Measurements from ENCODE around the gene GBE1. TPM values are rescaled to one million over a fixed set of nuclear protein-coding genes. Genes with fewer than 3 reads are reported as not detected.

The GBE1 gene
- polyA plus RNA-seq, 1 donor (not counting 4 experiments of a cell fraction or from before 2014, with no cell fraction given) = 30.2 TPM

DNA sequence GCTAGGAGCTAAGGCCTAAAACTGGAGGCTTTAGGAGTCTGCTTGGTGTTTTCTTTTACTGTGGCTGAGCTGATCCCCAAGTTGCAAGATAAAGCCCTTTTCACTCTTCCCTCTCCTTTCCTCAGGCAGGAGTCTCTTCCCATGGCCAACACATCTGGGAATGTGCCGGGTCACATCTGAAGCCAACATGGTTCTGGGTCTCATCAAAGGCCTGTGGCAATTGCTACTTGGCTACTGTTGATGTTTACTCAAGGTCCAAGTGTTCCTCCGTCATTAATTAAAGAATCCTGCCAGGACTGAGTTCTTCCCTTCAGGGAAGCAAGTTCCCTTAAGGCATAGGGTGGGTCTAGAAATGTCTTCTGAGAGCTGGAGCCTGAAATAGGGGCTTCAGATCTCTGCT is 230.2 kb downstream of the GBE1 start:
- DNase-seq (ENCODE audit: low read depth, low spot score) (no peak), FAIRE-seq (no peak)
- Histone ChIP-seq H3K27ac (ENCODE audit: control insufficient read depth, insufficient read depth, low read length) (no peak overlapping the region), H4K20me1 (ENCODE audit: control insufficient read depth, extremely low read depth, insufficient read depth, low read length) (no peaks in the 10 kb centered on the region), H3K4me2 (ENCODE audit: control insufficient read depth, extremely low read depth, insufficient read depth, low read depth, low read length) (no peak overlapping the region), H3K36me3 (ENCODE audit: control insufficient read depth in 2 of 2, extremely low read depth in 1 of 2, insufficient read depth in 2 of 2, low read length in 2 of 2) (no peaks in the 10 kb centered on the region), H3K9ac (ENCODE audit: control insufficient read depth, extremely low read depth, insufficient read depth, low read length) (no peak overlapping the region), H3K9me3 (ENCODE audit: control insufficient read depth, low read depth, low read length) (no peaks in the 10 kb centered on the region), H3K9me1 (ENCODE audit: control insufficient read depth, extremely low read depth, insufficient read depth, low read length) (no peaks in the 10 kb centered on the region), H3K4me1 (ENCODE audit: control insufficient read depth, extremely low read depth, insufficient read depth, low read length) (no peaks in the 10 kb centered on the region), H3K4me3 (ENCODE audit: control insufficient read depth in 2 of 3, extremely low read depth in 1 of 3, insufficient read depth in 2 of 3, low read depth in 1 of 3, low read length in 3 of 3) (no peak overlapping the region), H2AFZ (ENCODE audit: control insufficient read depth, low read length) (no peak overlapping the region), H3K79me2 (ENCODE audit: control insufficient read depth, insufficient read depth, low read length) (no peaks in the 10 kb centered on the region), H3K27me3 (ENCODE audit: control insufficient read depth, extremely low read depth, insufficient read depth, low read length) (no peaks in the 10 kb centered on the region)
- TF ChIP-seq, protein P1, sequence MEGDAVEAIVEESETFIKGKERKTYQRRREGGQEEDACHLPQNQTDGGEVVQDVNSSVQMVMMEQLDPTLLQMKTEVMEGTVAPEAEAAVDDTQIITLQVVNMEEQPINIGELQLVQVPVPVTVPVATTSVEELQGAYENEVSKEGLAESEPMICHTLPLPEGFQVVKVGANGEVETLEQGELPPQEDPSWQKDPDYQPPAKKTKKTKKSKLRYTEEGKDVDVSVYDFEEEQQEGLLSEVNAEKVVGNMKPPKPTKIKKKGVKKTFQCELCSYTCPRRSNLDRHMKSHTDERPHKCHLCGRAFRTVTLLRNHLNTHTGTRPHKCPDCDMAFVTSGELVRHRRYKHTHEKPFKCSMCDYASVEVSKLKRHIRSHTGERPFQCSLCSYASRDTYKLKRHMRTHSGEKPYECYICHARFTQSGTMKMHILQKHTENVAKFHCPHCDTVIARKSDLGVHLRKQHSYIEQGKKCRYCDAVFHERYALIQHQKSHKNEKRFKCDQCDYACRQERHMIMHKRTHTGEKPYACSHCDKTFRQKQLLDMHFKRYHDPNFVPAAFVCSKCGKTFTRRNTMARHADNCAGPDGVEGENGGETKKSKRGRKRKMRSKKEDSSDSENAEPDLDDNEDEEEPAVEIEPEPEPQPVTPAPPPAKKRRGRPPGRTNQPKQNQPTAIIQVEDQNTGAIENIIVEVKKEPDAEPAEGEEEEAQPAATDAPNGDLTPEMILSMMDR (optimal IDR thresholded peaks at IDR 0.05 in 1 of 3, IDR thresholded peaks at IDR 0.05 in 1 of 3, conservative IDR thresholded peaks at IDR 0.05 in 1 of 3; ENCODE audit: extremely low read depth in 1 of 3, insufficient read depth in 2 of 3, low read length in 3 of 3) = no peak
- TF ChIP-seq EZH2 (IDR thresholded peaks at IDR 0.05; ENCODE audit: low read length) = no peak
- dilution Hi-C loops (cut with MboI; ENCODE audit: extremely low pct_ligation_motif_present, low sequenced_read_pairs) = no loop called here

DNA sequence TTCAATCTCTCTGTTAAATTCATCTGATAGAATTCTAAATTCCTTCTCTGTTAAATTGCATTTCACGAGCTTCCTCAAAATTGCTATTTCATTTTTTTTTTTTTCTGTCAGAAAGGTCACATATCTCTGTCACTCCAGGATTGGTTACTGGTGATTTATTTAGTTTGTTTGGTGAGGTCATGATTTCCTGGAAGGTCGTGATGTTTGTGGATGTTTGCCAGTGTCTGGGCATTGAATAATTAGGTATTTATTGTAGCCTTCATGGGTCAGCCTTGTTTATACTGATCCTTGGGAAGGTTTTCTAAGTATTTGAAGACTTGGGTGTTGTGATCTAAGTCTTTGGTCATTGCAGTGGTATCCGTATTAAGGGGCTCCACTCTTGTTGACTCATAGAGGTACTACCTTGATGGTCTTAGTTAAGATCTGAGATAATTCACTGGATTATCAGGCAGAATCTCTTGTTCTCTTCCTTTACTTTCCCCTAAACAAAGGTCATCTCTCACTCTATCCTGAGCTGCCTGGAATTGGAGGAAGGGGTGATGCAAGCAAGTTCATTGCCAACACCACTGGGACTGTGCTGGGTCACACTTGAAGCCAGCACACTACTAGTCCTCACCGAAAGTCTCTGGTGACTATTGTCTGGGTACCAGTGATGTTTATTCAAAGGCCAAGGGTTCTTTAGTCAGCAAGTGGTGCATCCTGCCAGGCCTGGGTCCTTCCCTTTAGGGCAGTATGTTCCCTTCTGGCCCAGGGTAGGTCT is 231.1 kb downstream of the GBE1 start:
- dilution Hi-C loops (cut with MboI; ENCODE audit: extremely low pct_ligation_motif_present, low sequenced_read_pairs) = no loop called here
- no peak for TF ChIP-seq EZH2 (IDR thresholded peaks at IDR 0.05; ENCODE audit: low read length)
- TF ChIP-seq, protein P1 (optimal IDR thresholded peaks at IDR 0.05 in 1 of 3, IDR thresholded peaks at IDR 0.05 in 1 of 3, conservative IDR thresholded peaks at IDR 0.05 in 1 of 3; ENCODE audit: extremely low read depth in 1 of 3, insufficient read depth in 2 of 3, low read length in 3 of 3) = no peak

More for the DNA sequence above, 231.1 kb downstream of the GBE1 start:
- Histone ChIP-seq H3K4me1 (ENCODE audit: control insufficient read depth, extremely low read depth, insufficient read depth, low read length) (no peaks in the 10 kb centered on the region), H3K9ac (ENCODE audit: control insufficient read depth, extremely low read depth, insufficient read depth, low read length) (no peak overlapping the region), H3K9me1 (ENCODE audit: control insufficient read depth, extremely low read depth, insufficient read depth, low read length) (no peaks in the 10 kb centered on the region), H3K9me3 (ENCODE audit: control insufficient read depth, low read depth, low read length) (no peaks in the 10 kb centered on the region), H3K4me3 (ENCODE audit: control insufficient read depth in 2 of 3, extremely low read depth in 1 of 3, insufficient read depth in 2 of 3, low read depth in 1 of 3, low read length in 3 of 3) (no peak overlapping the region), H3K36me3 (ENCODE audit: control insufficient read depth in 2 of 2, extremely low read depth in 1 of 2, insufficient read depth in 2 of 2, low read length in 2 of 2) (no peaks in the 10 kb centered on the region), H4K20me1 (ENCODE audit: control insufficient read depth, extremely low read depth, insufficient read depth, low read length) (no peaks in the 10 kb centered on the region), H2AFZ (ENCODE audit: control insufficient read depth, low read length) (no peak overlapping the region), H3K27ac (ENCODE audit: control insufficient read depth, insufficient read depth, low read length) (no peak overlapping the region), H3K4me2 (ENCODE audit: control insufficient read depth, extremely low read depth, insufficient read depth, low read depth, low read length) (no peak overlapping the region), H3K27me3 (ENCODE audit: control insufficient read depth, extremely low read depth, insufficient read depth, low read length) (no peaks in the 10 kb centered on the region), H3K79me2 (ENCODE audit: control insufficient read depth, insufficient read depth, low read length) (no peaks in the 10 kb centered on the region)
- FAIRE-seq (peak; percentile 46), DNase-seq (ENCODE audit: low read depth, low spot score) (no peak)

Data from keratinocyte (primary cell).